Activated CD4-positive, alpha-beta T cell treated with anti-CD3 and anti-CD28 coated beads, Interleukin-2, amount 10 ng/mL, durations not matched to agents 7 days and 5 days (primary cell): ENCODE results near the gene TMEM134. TPM values are rescaled to one million over a fixed set of nuclear protein-coding genes. Genes with fewer than 3 reads are reported as not detected.
"Not testable (repeated sequence)": the region's sequence is repeated elsewhere in the genome, so short reads cannot be mapped to it uniquely, and the experiment has no call there.

Experiments
- CTCF ChIA-PET: fragments of 350-600 bp; sonication (Branson Sonifier 250); formaldehyde crosslinking; loops from one replicate; lab custom pipeline; 2021; ENCODE audit warnings: antibody characterized with exemption; lab: Charles Lee
- POLR2A ChIA-PET: fragments of 350-600 bp; sonication (Branson Sonifier 250); formaldehyde crosslinking; loops from one replicate; lab custom pipeline; 2021; ENCODE audit warnings: antibody characterized with exemption; lab: Charles Lee
- DNase-seq: peaks from one replicate; pipeline ENCODE4 v3.0.0-alpha.2; 2020
- H3K27ac Mint-ChIP-seq: one replicate; pipeline ENCODE4 v1.8.0; 2021; ENCODE audit warnings: mild to moderate bottlenecking, moderate library complexity, mixed read lengths
- H3K27me3 Mint-ChIP-seq: one replicate; pipeline ENCODE4 v1.8.0; 2021; ENCODE audit warnings: mixed read lengths
- H3K36me3 Mint-ChIP-seq: one replicate; pipeline ENCODE4 v1.8.0; 2021; ENCODE audit warnings: low read depth, mixed read lengths
- H3K4me1 Mint-ChIP-seq: one replicate; pipeline ENCODE4 v1.8.0; 2021; ENCODE audit warnings: mixed read lengths
- H3K4me3 Mint-ChIP-seq: one replicate; pipeline ENCODE4 v1.8.0; 2021; ENCODE audit warnings: mild to moderate bottlenecking, moderate library complexity, mixed read lengths
- H3K9me3 Mint-ChIP-seq: one replicate; pipeline ENCODE4 v1.8.0; 2021; ENCODE audit warnings: mixed read lengths
- total RNA-seq, 2 experiments: library from RNA; stranded (reverse); gene quantifications; one replicate each; pipeline ENCODE4 v1.2.3, GENCODE V29; 2021

Gene TMEM134
- total RNA-seq, 2 experiments from 2014 or later, result 42.2 to 47.2 TPM

DNA sequence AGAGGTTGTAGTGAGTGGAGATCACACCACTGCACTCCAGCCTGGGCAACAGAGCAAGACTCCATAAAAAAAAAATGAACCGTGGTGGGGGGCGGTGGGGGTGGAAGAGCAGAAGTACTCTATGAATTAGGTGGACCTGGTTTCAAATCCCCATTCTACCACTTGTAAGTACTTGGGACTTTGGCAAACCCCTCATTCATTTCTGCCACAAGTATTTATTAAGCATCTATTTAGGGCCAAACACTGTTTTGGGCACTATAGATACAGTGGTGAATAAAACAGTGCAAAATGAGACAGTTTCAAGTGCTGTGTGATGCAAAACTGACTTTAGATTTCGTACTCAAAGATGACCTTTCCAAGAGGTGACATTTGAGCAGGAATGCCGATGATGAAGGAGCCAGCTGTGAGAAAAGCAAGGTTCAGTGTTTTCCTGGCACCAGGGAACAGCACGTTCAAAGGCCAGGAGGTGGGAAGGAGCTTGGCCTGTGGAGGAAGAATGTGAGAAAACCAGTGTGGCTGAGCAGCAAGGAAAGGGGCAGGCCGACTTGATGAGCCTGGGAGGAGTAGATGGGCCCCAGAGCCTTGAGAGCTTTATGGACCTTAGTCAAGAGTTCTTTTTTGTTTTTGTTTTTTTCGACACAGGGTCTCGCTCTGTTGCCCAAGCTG lies 1.4 kb upstream of the TMEM134 start:
- no peak for DNase-seq
- ChIA-PET CTCF (interaction anchor here (1.2 to 2.0 kb wide), 4 partner anchors 11 to 62 kb away, joined by 3 to 5 read pairs (median 4); partner anchors contain the start of gene PTPRCAP), POLR2A (interaction anchor here (1.9 kb wide), 1 partner anchor 69 kb away, joined by 6 read pairs; the partner anchor contains the start of gene PPP1CA)
- no peak overlapping the region for H3K4me3 Mint-ChIP-seq
- H3K4me1 Mint-ChIP-seq, result peaks cover 31% of the 10 kb centered on the region
- H3K27ac Mint-ChIP-seq, result peak overlapping the region; percentile 80
- H3K9me3 Mint-ChIP-seq, result no peaks in the 10 kb centered on the region
- peaks cover under 1% of the 10 kb centered on the region for H3K36me3 Mint-ChIP-seq
- H3K27me3 Mint-ChIP-seq, result no peaks in the 10 kb centered on the region

GRCh38 chr11:67469508-67469811 lies 409 bp upstream of the TMEM134 start:
- no peaks in the 10 kb centered on the region for H3K27me3 Mint-ChIP-seq
- CTCF ChIA-PET, result interaction anchor here (0.7 to 2.0 kb wide), 8 partner anchors 10 to 68 kb away, joined by 3 to 5 read pairs (median 4); partner anchors contain the start of genes PPP1CA, PTPRCAP and RPS6KB2
- H3K4me3 Mint-ChIP-seq, result peak overlapping the region; percentile 89
- no peak for DNase-seq
- POLR2A ChIA-PET, result interaction anchor here (1.9 kb wide), 1 partner anchor 68 kb away, joined by 6 read pairs; the partner anchor contains the start of gene PPP1CA
- H3K36me3 Mint-ChIP-seq, result peaks cover 4% of the 10 kb centered on the region
- peak overlapping the region; percentile 80 for H3K27ac Mint-ChIP-seq
- H3K4me1 Mint-ChIP-seq, result peaks cover 36% of the 10 kb centered on the region
- no peaks in the 10 kb centered on the region for H3K9me3 Mint-ChIP-seq

DNA sequence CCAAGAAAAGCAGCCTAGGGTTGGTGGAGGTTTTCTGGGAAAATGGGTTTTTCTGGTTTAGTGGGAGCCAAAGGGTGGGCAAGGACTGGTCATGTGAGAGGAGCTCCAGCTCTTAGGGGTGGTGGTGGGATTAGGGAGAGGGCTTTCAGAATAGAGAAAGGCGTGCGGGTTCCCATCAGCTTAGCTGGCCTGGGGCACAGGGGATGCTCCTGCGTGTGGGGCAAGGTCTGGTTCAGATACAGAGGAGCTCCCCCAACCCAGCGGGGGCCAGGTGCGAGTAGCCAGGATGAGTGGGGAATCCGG lies 644 bp downstream of the TMEM134 start:
- H3K27ac Mint-ChIP-seq, result peak overlapping the region; percentile 83
- POLR2A ChIA-PET, result interaction anchor here (0.5 to 1.9 kb wide), 3 partner anchors 32 to 67 kb away, joined by 3 to 6 read pairs (median 5); partner anchors contain the start of gene PPP1CA

GRCh38 chr11:67468056-67468455 lies 995 bp downstream of the TMEM134 start:
- Mint-ChIP-seq H3K27ac (peak overlapping the region; percentile 83), H3K4me3 (peak overlapping the region; percentile 89), H3K4me1 (peaks cover 43% of the 10 kb centered on the region), H3K9me3 (no peaks in the 10 kb centered on the region), H3K27me3 (no peaks in the 10 kb centered on the region), H3K36me3 (peaks cover 4% of the 10 kb centered on the region)
- CTCF ChIA-PET, result interaction anchor here (0.5 to 2.8 kb wide), 15 partner anchors 9 to 161 kb away, joined by 3 to 10 read pairs (median 4); partner anchors contain the start of genes AIP, NUDT8, PPP1CA and PTPRCAP
- POLR2A ChIA-PET, result interaction anchor here (0.9 kb wide), 1 partner anchor 32 kb away, joined by 3 read pairs; no protein-coding TSS in a partner anchor
- no peak for DNase-seq

More for the DNA sequence above, 644 bp downstream of the TMEM134 start:
- Mint-ChIP-seq H3K36me3 (peaks cover 4% of the 10 kb centered on the region), H3K4me1 (peaks cover 41% of the 10 kb centered on the region), H3K4me3 (peak overlapping the region; percentile 89), H3K9me3 (no peaks in the 10 kb centered on the region), H3K27me3 (no peaks in the 10 kb centered on the region)
- CTCF ChIA-PET, result interaction anchor here (0.5 to 2.8 kb wide), 15 partner anchors 8 to 106 kb away, joined by 3 to 10 read pairs (median 4); partner anchors contain the start of genes AIP, PPP1CA, PTPRCAP and RPS6KB2
- no peak for DNase-seq

DNA sequence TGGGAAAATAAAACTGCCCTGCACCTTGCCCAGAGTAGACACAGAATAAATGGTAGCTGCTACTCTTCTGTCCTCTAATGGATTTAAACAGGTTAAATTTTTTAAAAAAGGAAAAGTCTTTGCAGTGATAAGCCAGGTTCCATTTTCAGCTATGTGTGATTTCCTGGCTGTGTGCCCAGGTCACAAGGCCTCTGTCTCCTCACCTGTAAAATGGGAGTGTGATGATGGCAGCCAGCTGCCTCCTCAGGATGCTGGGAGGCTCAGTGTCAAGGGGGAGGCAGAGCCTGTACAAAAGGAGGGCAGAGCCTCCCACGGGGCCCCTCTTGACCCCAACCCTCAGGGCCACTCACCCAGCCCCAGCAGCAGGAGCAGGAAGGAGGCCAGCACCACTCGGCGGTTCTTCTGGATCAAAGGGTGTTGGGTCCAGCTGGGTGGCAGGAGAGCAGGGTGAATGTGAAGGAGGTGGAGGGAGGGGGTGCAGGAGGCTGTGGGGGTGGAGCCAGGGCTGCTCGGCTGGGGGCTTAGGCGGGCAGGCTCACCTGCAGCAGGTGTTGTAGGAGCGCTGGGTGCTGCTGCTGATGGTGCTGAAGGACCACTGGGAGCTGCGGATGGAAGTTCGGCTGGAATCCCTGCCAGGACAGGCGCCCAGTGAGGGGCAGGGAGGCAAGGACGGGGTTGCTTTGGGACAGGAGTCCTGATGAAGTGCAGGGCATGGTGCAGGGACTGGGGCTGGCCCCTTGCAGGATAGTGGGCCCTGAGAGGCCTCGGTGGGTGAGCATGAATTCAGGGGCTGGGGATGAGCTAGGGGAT lies 1.9 kb downstream of the TMEM134 start:
- Mint-ChIP-seq H3K27ac (peak overlapping the region; percentile 83), H3K9me3 (no peaks in the 10 kb centered on the region), H3K36me3 (peaks cover 4% of the 10 kb centered on the region), H3K4me3 (peak overlapping the region; percentile 89), H3K27me3 (no peaks in the 10 kb centered on the region), H3K4me1 (peaks cover 43% of the 10 kb centered on the region)
- CTCF ChIA-PET, result interaction anchor here (0.8 to 2.8 kb wide), 11 partner anchors 11 to 162 kb away, joined by 3 to 10 read pairs (median 5); partner anchors contain the start of genes AIP, NUDT8, PITPNM1 and PPP1CA
- POLR2A ChIA-PET, result no interaction called here
- DNase-seq, result no peak

GRCh38 chr11:67466367-67466766 lies 2.7 kb downstream of the TMEM134 start:
- H3K4me1 Mint-ChIP-seq, result peaks cover 43% of the 10 kb centered on the region
- peak overlapping the region; percentile 36 for H3K27ac Mint-ChIP-seq
- CTCF ChIA-PET, result interaction anchor here (1.0 to 2.8 kb wide), 7 partner anchors 16 to 78 kb away, joined by 3 to 10 read pairs (median 6); partner anchors contain the start of genes AIP, PITPNM1 and PTPRCAP
- no peak for DNase-seq
- H3K27me3 Mint-ChIP-seq, result no peaks in the 10 kb centered on the region
- H3K4me3 Mint-ChIP-seq, result peak overlapping the region; percentile 16
- no peaks in the 10 kb centered on the region for H3K9me3 Mint-ChIP-seq
- POLR2A ChIA-PET, result no interaction called here
- peaks cover 4% of the 10 kb centered on the region for H3K36me3 Mint-ChIP-seq

GRCh38 chr11:67465530-67465929 lies 3.5 kb downstream of the TMEM134 start:
- H3K27me3 Mint-ChIP-seq, result not testable (repeated sequence)

DNA sequence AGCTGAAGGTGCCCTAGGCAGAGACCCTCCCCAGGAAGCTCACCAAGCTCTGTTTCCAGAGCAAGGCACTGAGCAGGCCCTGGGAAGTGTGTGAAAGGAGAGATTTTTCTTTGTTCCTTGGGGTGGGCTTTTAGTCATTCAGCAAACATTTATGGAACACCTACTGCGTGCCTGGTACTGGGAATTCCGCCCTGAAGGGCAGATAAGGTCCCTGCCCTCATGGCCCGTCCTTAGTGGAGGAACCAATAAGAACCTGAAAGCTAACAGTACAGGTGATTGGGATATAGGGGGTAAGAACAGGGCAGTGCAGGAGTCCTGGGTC lies 3.9 kb downstream of the TMEM134 start:
- CTCF ChIA-PET, result interaction anchor here (0.7 to 1.7 kb wide), 8 partner anchors 14 to 119 kb away, joined by 3 to 6 read pairs (median 3); partner anchors contain the start of genes AIP, PPP1CA and PTPRCAP
- Mint-ChIP-seq H3K9me3 (no peaks in the 10 kb centered on the region), H3K27ac (peak overlapping the region; percentile 93), H3K4me1 (peaks cover 45% of the 10 kb centered on the region), H3K36me3 (peaks cover 4% of the 10 kb centered on the region), H3K27me3 (no peaks in the 10 kb centered on the region), H3K4me3 (peak overlapping the region; percentile 84)
- no peak for DNase-seq
- POLR2A ChIA-PET, result interaction anchor here (1.1 kb wide), 1 partner anchor 28 kb away, joined by 3 read pairs; the partner anchor contains the start of gene PTPRCAP

More at GRCh38 chr11:67465530-67465929, 3.5 kb downstream of the TMEM134 start:
- POLR2A ChIA-PET, result interaction anchor here (1.1 kb wide), 1 partner anchor 28 kb away, joined by 3 read pairs; the partner anchor contains the start of gene PTPRCAP
- CTCF ChIA-PET, result interaction anchor here (1.0 to 1.7 kb wide), 7 partner anchors 15 to 120 kb away, joined by 3 to 6 read pairs (median 3); partner anchors contain the start of genes AIP and PTPRCAP
- Mint-ChIP-seq H3K4me1 (peaks cover 43% of the 10 kb centered on the region), H3K27ac (peak overlapping the region; percentile 93), H3K4me3 (peak overlapping the region; percentile 84)
- H3K36me3 Mint-ChIP-seq, H3K9me3 Mint-ChIP-seq, DNase-seq: not testable (repeated sequence)

- Mint-ChIP-seq H3K27ac (peak overlapping the region; percentile 93), H3K4me1 (peaks cover 44% of the 10 kb centered on the region), H3K27me3 (no peaks in the 10 kb centered on the region), H3K9me3 (no peaks in the 10 kb centered on the region), H3K4me3 (peak overlapping the region; percentile 84), H3K36me3 (peaks cover 4% of the 10 kb centered on the region)
- POLR2A ChIA-PET, result interaction anchor here (1.1 kb wide), 1 partner anchor 27 kb away, joined by 3 read pairs; the partner anchor contains the start of gene PTPRCAP
- CTCF ChIA-PET, result interaction anchor here (0.7 to 1.7 kb wide), 6 partner anchors 14 to 119 kb away, joined by 3 to 6 read pairs (median 3); partner anchors contain the start of genes AIP, PPP1CA and PTPRCAP
- peak; percentile 96 for DNase-seq
Observed at GRCh38 chr11:67464411-67465188, 4.5 kb downstream of the TMEM134 start.

DNA sequence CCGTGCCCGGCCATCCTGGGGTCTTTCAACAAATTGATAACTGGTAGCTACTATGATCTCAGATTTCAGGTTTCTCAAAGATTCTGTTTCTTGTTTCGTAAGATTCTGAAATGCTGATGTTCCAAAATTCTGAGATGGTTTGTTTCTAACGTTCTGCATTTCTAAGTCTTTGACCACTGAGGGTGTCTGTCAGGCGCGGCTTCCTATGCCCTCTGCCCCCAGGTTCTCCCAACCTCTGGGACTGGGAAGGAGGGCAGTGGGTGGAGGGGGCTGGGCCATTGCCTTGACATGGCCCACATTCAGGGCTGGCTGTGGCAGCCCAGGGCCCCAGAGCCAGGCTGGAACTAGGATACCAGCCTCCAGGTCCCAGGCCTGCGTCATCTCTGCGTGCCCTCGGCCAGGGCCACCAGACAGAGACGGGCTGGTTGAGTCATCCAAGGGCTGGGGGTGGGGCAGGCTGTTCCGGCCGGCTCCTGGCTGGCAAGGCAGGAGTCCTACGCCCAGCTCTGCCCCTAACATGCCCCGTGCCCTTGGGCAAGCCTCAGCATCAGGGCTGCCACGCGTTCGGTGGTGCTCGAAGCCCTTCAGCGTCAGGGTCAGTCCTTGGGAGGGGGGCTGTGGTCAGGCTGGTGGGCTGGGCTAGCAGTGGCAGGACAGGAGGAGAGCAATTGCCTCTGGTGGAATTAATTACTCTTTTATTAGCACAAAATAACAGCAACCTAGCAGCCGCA lies 5.2 kb downstream of the TMEM134 start:
- Mint-ChIP-seq H3K27me3 (no peaks in the 10 kb centered on the region), H3K9me3 (no peaks in the 10 kb centered on the region), H3K4me1 (peaks cover 42% of the 10 kb centered on the region), H3K36me3 (peaks cover 4% of the 10 kb centered on the region), H3K27ac (peak overlapping the region; percentile 93), H3K4me3 (peak overlapping the region; percentile 84)
- ChIA-PET POLR2A (no interaction called here), CTCF (no interaction called here)
- DNase-seq, result no peak

GRCh38 chr11:67463186-67463585 lies 5.9 kb downstream of the TMEM134 start:
- no peaks in the 10 kb centered on the region for H3K27me3 Mint-ChIP-seq
- peaks cover 38% of the 10 kb centered on the region for H3K4me1 Mint-ChIP-seq
- H3K27ac Mint-ChIP-seq, result no peak overlapping the region
- ChIA-PET CTCF (interaction anchor here (0.6 kb wide), 1 partner anchor 19 kb away, joined by 3 read pairs; no protein-coding TSS in a partner anchor), POLR2A (no interaction called here)
- peaks cover 4% of the 10 kb centered on the region for H3K36me3 Mint-ChIP-seq
- DNase-seq, result no peak
- no peak overlapping the region for H3K4me3 Mint-ChIP-seq
- no peaks in the 10 kb centered on the region for H3K9me3 Mint-ChIP-seq
